Activated CD4-positive, alpha-beta T cell treated with anti-CD3 and anti-CD28 coated beads, Interleukin-10, Interleukin-2, amounts not matched to agents 100 ng/mL and 50 ng/mL, durations not matched to agents 16 hours and 8 hours (primary cell): ENCODE measurements around the gene SPECC1.
"Not testable (repeated sequence)": the region's sequence is repeated elsewhere in the genome, so short reads cannot be mapped to it uniquely, and the experiment has no call there.

Experiments used
- DNase-seq: peaks from one replicate; pipeline ENCODE4 v3.0.0-alpha.2; 2020

The SPECC1 gene

DNA sequence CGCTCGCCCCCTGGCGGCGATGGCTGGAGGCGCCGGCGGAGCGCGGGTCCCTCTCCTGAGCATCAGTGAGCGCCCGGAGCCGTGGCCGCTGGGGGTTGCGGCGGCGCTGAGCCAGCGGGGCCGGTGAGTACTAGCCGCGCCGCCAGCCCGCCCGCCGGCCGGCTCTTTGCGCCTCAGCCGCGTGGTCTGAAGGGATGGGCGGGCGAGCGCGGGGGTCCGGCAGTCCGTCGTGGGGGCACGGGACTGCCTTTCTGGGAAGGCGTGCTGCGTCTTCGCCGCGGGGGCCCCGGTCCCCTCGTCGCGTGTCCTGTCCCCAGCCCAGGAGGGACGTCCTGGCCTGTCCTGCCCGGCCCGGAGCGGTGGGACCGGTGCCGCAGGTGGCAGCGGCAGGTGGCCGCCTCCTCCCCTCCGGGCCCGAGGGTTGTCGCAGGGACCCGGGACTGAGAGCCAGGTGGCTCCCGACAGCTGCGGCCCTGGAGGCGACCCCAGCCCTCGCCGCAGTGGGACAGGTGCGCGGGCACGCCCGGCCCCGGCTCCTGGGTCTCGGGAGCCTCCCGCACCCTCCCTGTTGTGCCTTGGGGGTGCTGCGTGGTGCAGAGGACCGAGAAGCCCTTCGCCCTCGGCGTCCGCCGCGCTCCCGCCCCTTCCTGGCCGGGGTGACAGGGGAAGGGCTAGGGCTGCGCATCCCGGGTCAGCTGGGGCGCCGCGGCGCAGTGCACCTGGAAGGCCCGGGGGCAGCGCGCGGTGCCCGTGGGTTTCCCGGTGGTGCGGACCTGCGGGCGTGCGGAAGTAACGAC lies at the start of gene SPECC1:
Gene SPECC1, plus strand, starts transcription at position 58 of the 797 bp plus-strand sequence. CDS start 87,293 bp downstream, outside the sequence.
- DNase-seq, result peak; percentile 19

GRCh38 chr17:19962954-19963353 lies 46.2 kb upstream of the SPECC1 start:
- DNase-seq, result not testable (repeated sequence)

DNA sequence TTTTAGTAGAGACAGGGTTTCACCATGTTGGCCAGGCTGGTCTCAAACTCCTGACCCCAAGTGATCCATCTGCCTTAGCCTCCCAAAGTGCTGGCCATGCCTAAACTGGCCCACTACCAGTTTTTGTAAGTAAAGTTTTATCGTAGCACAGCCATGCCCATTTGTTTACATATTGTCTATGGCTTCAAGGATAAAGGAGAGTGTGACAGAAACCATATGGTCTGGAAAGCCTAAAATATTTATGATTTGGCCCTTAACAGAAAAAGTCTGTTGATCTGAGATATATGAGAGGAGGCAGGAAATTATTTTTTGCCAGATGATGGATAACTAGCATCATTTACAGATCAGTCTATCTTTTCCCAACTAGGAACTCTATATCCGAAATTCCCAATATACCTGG lies 36.0 kb upstream of the SPECC1 start:
- DNase-seq, result no peak

GRCh38 chr17:19975601-19976000 lies 33.6 kb upstream of the SPECC1 start:
- no peak for DNase-seq

- DNase-seq, result peak; percentile 97
Observed at GRCh38 chr17:19977293-19978208, 31.6 kb upstream of the SPECC1 start, which contains the start of gene AKAP10. Gene AKAP10, minus strand, starts transcription at chr17:19977828. Its CDS starts 149 bp downstream, at chr17:19977679.

GRCh38 chr17:19978209-19978802 lies 30.9 kb upstream of the SPECC1 start:
- DNase-seq, result peak; percentile 35

GRCh38 chr17:19978805-19979211 lies 30.4 kb upstream of the SPECC1 start:
- DNase-seq, result no peak

GRCh38 chr17:19979917-19980770 lies 29.0 kb upstream of the SPECC1 start:
- no peak for DNase-seq

DNA sequence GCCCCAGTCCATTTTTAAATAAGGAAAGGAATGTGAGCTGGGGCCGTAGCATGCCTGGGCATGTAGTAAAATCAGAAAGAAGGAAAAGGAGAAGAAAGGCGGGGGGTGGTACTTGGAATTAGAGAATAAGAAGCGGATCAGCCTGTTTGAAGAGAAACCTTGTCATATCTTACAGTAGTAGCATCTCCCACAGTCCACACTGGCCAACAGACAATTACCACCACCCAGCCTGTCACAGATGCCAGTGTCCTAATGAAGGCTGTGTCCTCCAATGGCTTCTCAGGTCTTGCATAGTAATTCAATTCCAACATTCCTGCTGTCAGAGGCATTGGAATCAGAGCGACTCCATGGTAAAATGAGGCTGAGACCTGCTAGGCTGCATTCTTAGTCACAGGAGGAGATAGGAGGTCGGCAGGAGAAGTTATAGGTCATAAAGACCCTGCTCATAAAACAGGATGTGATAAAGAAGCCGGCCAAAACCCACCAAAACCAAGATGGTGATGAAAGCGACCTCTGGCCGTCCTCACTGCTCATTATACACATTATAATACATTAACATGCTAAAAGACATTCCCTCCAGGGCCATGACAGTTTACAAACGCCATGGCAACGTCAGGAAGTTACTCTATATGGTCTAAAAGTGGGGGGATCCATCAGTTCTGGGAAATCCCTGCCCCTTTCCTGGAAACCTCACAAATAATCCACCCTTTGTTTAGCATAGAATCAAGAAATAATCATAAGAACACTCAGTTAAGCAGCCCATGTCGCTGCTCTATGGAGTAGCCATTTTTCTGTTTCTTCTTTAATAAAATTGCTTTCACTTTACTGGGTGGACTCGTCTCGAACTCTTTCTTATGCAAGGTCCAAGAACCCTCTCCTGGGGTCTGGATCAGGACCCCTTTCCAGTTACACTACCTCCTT lies 22.0 kb upstream of the SPECC1 start:
- DNase-seq, result no peak

DNA sequence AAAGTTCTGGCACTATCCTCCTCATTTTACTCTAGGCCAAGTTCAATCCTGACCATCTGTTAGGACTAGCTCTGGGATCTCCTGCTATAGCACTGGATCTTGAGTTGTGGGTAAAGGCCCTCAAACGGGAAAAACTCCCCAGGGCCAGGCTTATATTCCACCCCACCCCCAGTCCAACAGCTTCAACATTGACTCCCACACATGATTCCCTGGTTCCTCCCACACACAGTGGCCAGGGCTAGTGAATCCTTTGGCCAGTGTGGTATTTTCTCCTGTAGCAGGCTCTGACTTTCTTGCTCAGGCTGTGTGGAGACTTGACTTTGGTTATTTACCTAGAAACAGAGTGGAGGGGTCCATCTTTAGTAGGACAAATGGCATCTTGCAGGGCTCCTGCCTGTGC lies 21.3 kb upstream of the SPECC1 start:
- no peak for DNase-seq

DNA sequence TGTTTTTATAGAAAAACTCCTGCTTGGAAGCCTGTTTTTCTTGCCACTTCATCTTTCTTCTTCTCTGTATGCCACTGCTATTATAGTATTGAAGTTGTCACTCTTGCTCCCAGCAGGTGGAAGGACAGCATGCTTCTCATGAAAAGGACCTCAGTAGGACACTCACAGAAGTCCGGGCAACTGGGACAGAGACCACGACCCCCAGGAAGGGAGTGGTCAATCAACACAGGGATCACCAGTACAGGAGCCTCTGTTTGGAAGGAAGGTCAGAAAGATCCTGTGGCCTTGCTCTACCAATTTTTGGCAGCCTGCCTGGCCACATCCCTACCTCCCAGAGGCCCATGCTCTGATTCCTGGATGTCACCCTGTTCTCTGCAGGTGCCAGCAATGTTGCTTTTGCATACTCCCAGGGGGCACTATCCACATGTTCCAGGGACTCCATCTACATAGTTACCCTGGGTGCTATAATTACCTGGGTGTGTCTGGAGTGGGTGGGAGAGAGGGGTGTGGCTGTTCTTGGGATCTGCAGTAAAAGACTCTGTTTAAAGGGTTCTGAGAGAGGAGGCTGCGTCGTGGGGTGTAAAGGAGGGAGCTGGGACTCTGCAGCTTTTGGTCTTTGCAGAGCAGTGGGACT lies 17.8 kb upstream of the SPECC1 start:
- DNase-seq, result no peak

GRCh38 chr17:19992803-19993713 lies 16.1 kb upstream of the SPECC1 start:
- peak; percentile 86 for DNase-seq

DNA sequence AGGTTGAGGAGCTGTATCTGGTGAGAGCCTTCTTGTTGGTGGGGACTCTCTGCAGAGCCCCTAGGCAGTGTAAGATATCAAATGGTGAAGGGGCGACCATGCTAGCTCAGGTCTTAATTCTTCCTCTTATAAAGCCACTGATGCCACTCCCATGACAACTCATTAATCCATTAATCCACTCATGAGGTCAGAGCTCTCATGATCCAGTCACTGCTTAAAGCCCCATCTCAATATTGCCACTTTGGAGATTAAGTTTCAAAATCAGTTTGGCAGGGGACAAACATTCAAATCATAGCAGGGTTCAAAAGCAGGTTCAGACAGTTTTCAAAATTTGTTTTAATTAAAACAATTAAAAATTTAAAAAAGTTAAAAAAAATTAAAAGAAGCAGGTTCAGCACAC lies 13.1 kb upstream of the SPECC1 start:
- no peak for DNase-seq

- DNase-seq, result no peak
Observed at GRCh38 chr17:19996502-19996901, 12.7 kb upstream of the SPECC1 start.

GRCh38 chr17:20008242-20009051 lies 712 bp upstream of the SPECC1 start:
- peak; percentile 23 for DNase-seq

DNA sequence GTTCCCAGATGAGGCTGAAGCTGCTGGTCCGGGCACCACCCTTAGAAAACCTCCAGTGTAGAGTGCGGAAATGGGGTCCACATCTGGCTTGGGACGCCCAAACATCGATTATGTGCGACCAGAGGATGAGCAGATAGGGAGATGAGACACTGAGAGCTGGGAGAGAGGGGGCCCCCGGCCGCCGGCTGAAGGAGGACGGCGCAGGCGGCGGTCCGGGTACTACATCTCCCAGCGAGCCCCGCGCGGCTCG lies 182 bp upstream of the SPECC1 start:
- peak; percentile 89 for DNase-seq

DNA sequence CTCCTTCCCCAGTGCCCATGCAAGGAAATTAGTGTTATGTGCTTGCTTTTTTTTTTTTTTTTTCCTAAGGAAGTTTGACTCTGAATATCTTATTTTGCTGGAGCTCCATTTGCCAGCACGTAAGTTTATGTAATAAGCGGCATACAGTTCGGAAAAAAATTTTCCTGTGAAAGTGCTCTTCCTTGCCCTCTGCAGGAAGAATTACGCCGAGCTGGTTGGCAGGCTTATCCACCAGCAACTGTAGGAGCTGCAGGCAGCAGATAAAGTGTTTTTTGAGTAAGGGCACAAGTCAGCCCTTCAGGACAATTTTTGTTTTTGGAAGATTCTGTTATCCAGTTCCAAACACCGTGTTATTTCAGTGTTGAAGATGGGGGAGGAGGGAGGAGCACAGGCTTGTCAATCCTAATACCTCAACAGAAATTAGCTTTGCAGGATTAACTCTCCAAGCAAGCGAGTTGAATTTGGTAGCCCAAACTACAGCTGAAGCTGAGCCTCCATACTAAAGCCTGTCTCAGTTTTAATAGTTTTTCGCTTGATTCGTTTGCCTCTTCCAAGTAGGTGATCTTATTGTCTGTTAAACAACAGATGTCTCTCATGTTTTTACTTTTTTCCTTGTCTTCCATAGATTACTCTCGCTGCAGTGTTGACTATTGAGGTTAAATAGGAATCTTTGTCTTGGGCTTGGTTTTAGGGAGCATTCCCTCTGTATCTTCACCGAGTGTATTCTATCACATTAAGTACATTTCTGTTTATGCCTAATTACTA lies 1.1 kb downstream of the SPECC1 start:
- DNase-seq, result peak; percentile 8

GRCh38 chr17:20010936-20011335 lies 1.8 kb downstream of the SPECC1 start:
- DNase-seq, result no peak
